ENCODE results near the gene TAF1L.

Gene TAF1L

GRCh38 chr9:32579706-32580331 is 55.6 kb downstream of the TAF1L start:
- Mint-ChIP-seq H3K36me3 (ENCODE audit: low read depth) (no peaks in the 10 kb centered on the region), H3K4me3 (no peak overlapping the region), H3K9me3 (no peaks in the 10 kb centered on the region), H3K4me1 (peaks cover 14% of the 10 kb centered on the region), H3K27ac (no peak overlapping the region), H3K27me3 (ENCODE audit: low read depth) (peaks cover 9% of the 10 kb centered on the region)
- TF ChIP-seq CTCF (IDR thresholded peaks at IDR 0.05; ENCODE audit: unreplicated experiment in 3 of 3): peak; percentile 90 to 96 (median 91)

Data from nephron (organoid).